ENCODE measurements around the gene VPS16. TPM values are rescaled to one million over a fixed set of nuclear protein-coding genes. Genes with fewer than 3 reads are reported as not detected.

Gene VPS16
- total and polyA plus RNA-seq, 2 of the 13 experiments (the other 11 are each of a cell fraction or from before 2014, with no cell fraction given): 34.2 to 35.4 TPM

GRCh38 chr20:2872459-2873009, 32.0 kb downstream of the VPS16 start (continued):
- TF ChIP-seq ZNF562 (CRISPR knock-in tag; IDR thresholded peaks at IDR 0.05; ENCODE audit: borderline replicate concordance) (no peak), CSRNP2 (CRISPR knock-in tag; conservative IDR thresholded peaks at IDR 0.05; ENCODE audit: low read depth) (no peak), ETV6 (CRISPR knock-in tag; conservative IDR thresholded peaks at IDR 0.05) (no peak; the same call in 1 of the 2 replicates), ZNF24 (IDR thresholded peaks at IDR 0.05) (no peak), ZNF607 (CRISPR knock-in tag; IDR thresholded peaks at IDR 0.05; ENCODE audit: borderline replicate concordance) (peak; percentile 82; the same call in 1 of the 2 replicates), ZBTB42 (CRISPR knock-in tag; IDR thresholded peaks at IDR 0.05) (peak; percentile 40), PCBP2 (optimal IDR thresholded peaks at IDR 0.05; ENCODE audit: low read depth, low read length, poor library complexity, severe bottlenecking) (no peak), ZFYVE20 (CRISPR knock-in tag; IDR thresholded peaks at IDR 0.05; ENCODE audit: borderline replicate concordance, low read depth) (no peak), ZNF83 (CRISPR knock-in tag; IDR thresholded peaks at IDR 0.05; ENCODE audit: borderline replicate concordance) (no peak), ZNF251 (CRISPR knock-in tag; IDR thresholded peaks at IDR 0.05) (no peak), NKX3-1 (CRISPR knock-in tag; IDR thresholded peaks at IDR 0.05) (peak; percentile 42; the same call in 1 of the 2 replicates), ZNF558 (CRISPR knock-in tag; IDR thresholded peaks at IDR 0.05; ENCODE audit: borderline replicate concordance) (peak; percentile 98; the same call in 1 of the 2 replicates), PAX8 (CRISPR knock-in tag; IDR thresholded peaks at IDR 0.05; ENCODE audit: borderline replicate concordance) (no peak), NRL (CRISPR knock-in tag; IDR thresholded peaks at IDR 0.05; ENCODE audit: borderline replicate concordance) (no peak; the same call in 1 of the 2 replicates), ZNF563 (CRISPR knock-in tag; IDR thresholded peaks at IDR 0.05) (peak; percentile 37; the same call in 1 of the 2 replicates), ZBTB4 (CRISPR knock-in tag; IDR thresholded peaks at IDR 0.05; ENCODE audit: borderline replicate concordance) (no peak), SRF (IDR thresholded peaks at IDR 0.05; ENCODE audit: low read depth, low read length) (no peak)
- TF ChIP-seq, protein P1, sequence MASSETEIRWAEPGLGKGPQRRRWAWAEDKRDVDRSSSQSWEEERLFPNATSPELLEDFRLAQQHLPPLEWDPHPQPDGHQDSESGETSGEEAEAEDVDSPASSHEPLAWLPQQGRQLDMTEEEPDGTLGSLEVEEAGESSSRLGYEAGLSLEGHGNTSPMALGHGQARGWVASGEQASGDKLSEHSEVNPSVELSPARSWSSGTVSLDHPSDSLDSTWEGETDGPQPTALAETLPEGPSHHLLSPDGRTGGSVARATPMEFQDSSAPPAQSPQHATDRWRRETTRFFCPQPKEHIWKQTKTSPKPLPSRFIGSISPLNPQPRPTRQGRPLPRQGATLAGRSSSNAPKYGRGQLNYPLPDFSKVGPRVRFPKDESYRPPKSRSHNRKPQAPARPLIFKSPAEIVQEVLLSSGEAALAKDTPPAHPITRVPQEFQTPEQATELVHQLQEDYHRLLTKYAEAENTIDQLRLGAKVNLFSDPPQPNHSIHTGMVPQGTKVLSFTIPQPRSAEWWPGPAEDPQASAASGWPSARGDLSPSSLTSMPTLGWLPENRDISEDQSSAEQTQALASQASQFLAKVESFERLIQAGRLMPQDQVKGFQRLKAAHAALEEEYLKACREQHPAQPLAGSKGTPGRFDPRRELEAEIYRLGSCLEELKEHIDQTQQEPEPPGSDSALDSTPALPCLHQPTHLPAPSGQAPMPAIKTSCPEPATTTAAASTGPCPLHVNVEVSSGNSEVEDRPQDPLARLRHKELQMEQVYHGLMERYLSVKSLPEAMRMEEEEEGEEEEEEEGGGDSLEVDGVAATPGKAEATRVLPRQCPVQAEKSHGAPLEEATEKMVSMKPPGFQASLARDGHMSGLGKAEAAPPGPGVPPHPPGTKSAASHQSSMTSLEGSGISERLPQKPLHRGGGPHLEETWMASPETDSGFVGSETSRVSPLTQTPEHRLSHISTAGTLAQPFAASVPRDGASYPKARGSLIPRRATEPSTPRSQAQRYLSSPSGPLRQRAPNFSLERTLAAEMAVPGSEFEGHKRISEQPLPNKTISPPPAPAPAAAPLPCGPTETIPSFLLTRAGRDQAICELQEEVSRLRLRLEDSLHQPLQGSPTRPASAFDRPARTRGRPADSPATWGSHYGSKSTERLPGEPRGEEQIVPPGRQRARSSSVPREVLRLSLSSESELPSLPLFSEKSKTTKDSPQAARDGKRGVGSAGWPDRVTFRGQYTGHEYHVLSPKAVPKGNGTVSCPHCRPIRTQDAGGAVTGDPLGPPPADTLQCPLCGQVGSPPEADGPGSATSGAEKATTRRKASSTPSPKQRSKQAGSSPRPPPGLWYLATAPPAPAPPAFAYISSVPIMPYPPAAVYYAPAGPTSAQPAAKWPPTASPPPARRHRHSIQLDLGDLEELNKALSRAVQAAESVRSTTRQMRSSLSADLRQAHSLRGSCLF (CRISPR knock-in tag; IDR thresholded peaks at IDR 0.05; ENCODE audit: borderline replicate concordance): no peak

All from HepG2 (cell line).